ENCODE results near the gene SPTSSA.
"Not testable (repeated sequence)": the region's sequence is repeated elsewhere in the genome, so short reads cannot be mapped to it uniquely, and the experiment has no call there.

The SPTSSA gene

DNA sequence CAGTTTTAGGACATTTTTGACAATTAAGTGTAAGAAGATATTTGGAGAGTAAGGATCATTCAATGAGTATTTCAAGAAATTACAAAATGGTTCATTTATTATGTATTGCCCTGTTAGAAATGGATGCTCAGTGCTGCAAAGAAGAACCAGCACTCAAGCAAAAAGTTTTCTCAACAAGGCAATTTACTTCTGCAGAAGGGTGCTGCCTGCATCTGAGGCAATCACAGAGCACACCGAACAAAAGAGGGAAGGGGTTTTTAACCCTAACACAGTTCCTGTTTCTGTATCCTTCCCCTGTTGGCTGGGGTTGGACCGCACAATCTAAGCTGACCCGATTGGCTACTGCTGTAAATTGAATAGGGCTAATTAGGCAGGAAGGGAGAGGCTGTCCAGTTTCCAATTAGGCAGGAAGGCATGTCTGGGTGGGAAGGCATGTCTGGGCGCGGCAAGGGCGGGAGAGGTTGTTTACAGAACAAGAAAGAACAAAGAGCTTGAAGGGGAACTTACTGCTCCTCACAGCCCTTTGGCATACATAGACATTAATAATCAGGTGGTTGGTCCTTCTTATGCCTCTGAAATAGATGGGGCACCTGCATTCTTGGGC, 41.4 kb downstream of the SPTSSA start:
- Mint-ChIP-seq H3K4me3 (no peak overlapping the region), H3K4me1 (no peaks in the 10 kb centered on the region), H3K9me3 (peaks cover 5% of the 10 kb centered on the region), H3K36me3 (no peaks in the 10 kb centered on the region), H3K27ac (no peak overlapping the region), H3K27me3 (peaks cover 1% of the 10 kb centered on the region)

DNA sequence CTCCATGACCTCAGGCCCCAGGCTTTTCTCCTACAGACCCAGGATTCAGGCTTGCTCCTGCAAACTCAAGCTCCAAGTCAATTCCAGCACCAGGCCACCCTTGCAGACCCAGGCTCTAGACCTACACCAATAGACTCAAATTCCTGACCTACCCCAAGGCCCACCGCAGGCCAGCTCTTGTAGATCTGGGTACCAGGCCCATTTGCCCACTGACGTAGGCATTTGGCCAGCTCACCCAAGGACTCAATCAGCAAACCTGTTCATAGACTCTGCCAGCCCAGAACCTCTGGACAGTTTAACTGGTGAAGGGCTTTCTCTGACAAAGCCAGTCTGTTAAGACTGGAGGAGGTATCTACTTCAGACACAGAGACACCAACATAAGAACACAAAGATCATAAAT, 52.3 kb downstream of the SPTSSA start:
- no peak overlapping the region for H3K27ac Mint-ChIP-seq
- H3K4me3 Mint-ChIP-seq = no peak overlapping the region
- no peaks in the 10 kb centered on the region for H3K9me3 Mint-ChIP-seq
- H3K27me3 Mint-ChIP-seq = no peaks in the 10 kb centered on the region
- H3K4me1 Mint-ChIP-seq = no peaks in the 10 kb centered on the region
- H3K36me3 Mint-ChIP-seq = no peaks in the 10 kb centered on the region

DNA sequence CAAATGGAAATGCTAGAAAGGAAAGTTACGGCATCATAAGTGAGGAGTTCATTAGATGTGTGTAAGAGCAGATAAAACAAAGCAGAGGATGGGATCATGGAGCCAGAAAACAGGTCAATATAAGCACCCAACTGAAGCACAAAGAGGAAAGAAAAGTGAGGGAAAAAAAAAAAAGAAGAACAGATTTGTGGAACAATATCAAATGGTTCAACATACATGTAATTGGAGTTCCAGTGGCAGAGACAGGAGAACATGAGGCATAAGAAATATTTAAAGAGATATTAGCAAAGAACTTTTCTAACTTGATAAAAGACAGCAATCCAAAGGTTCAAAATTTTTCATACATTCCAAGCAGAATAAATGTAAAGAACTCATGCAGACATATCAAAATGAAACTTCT, 54.1 kb downstream of the SPTSSA start:
- H3K4me3 Mint-ChIP-seq = no peak overlapping the region
- H3K9me3 Mint-ChIP-seq = no peaks in the 10 kb centered on the region
- H3K27ac Mint-ChIP-seq = no peak overlapping the region
- H3K4me1 Mint-ChIP-seq = no peaks in the 10 kb centered on the region
- no peaks in the 10 kb centered on the region for H3K36me3 Mint-ChIP-seq
- no peaks in the 10 kb centered on the region for H3K27me3 Mint-ChIP-seq

- H3K4me3 Mint-ChIP-seq = no peak overlapping the region
These were observed 57.6 kb downstream of the SPTSSA start for GRCh38 chr14:34404416-34404815.

DNA sequence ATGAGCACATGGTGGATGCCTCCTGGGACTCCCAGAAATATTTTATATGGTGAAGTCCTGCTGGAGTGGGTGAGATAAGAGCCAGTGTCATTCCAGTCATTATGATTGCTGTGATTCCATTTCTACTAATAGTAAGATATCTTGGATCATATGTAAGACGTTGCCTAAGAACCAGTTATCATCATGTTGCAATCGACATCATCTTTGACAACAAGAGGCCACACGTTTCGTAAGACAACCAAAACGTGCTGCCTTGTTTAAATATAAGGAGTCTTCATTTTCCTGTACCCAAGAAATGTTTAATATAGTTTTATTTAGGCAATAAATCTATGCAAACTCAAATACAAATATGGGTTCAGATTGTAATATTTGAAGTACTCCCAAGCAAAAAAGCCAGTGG, 58.4 kb downstream of the SPTSSA start:
- Mint-ChIP-seq H3K9me3 (no peaks in the 10 kb centered on the region), H3K27ac (no peak overlapping the region), H3K36me3 (no peaks in the 10 kb centered on the region), H3K4me3 (no peak overlapping the region), H3K27me3 (no peaks in the 10 kb centered on the region), H3K4me1 (no peaks in the 10 kb centered on the region)

More at GRCh38 chr14:34404416-34404815, 57.6 kb downstream of the SPTSSA start:
- Mint-ChIP-seq H3K9me3 (no peaks in the 10 kb centered on the region), H3K4me1 (no peaks in the 10 kb centered on the region), H3K36me3 (no peaks in the 10 kb centered on the region), H3K27me3 (no peaks in the 10 kb centered on the region), H3K27ac (no peak overlapping the region)

DNA sequence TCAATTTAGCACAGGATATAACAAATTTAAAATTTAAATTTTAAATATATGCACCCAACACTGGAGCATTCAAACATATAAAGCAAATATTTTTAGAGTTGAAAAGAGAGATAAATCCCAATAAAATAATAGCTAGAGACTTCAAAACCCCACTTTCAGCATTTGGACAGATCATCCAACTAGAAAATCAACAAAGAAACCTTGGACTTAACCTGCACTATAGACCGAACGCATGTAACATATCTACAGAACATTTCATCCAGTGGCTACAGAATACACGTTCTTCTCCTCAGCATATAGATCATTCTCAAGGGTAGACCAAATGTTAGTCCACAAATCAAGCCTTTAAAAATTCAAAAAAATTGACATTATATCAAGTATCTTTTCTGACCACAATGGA, 64.0 kb downstream of the SPTSSA start:
- Mint-ChIP-seq H3K9me3 (no peaks in the 10 kb centered on the region), H3K4me1 (no peaks in the 10 kb centered on the region), H3K27me3 (peaks cover 4% of the 10 kb centered on the region), H3K27ac (no peak overlapping the region), H3K36me3 (no peaks in the 10 kb centered on the region), H3K4me3 (no peak overlapping the region)

- peaks cover 13% of the 10 kb centered on the region for H3K9me3 Mint-ChIP-seq
- H3K4me3 Mint-ChIP-seq = no peak overlapping the region
- H3K27ac Mint-ChIP-seq = no peak overlapping the region
- no peaks in the 10 kb centered on the region for H3K4me1 Mint-ChIP-seq
- H3K27me3 Mint-ChIP-seq = peaks cover 20% of the 10 kb centered on the region
- peaks cover 2% of the 10 kb centered on the region for H3K36me3 Mint-ChIP-seq
These were observed 74.0 kb downstream of the SPTSSA start for GRCh38 chr14:34387974-34388516.

- H3K9me3 Mint-ChIP-seq = peaks cover 7% of the 10 kb centered on the region
- peaks cover 20% of the 10 kb centered on the region for H3K27me3 Mint-ChIP-seq
- H3K36me3 Mint-ChIP-seq = peaks cover 2% of the 10 kb centered on the region
- H3K27ac Mint-ChIP-seq = no peak overlapping the region
- no peaks in the 10 kb centered on the region for H3K4me1 Mint-ChIP-seq
- H3K4me3 Mint-ChIP-seq = no peak overlapping the region
These were observed 75.1 kb downstream of the SPTSSA start for GRCh38 chr14:34386865-34387485.

GRCh38 chr14:34385881-34386280, 76.2 kb downstream of the SPTSSA start:
- H3K9me3 Mint-ChIP-seq, H3K4me3 Mint-ChIP-seq, H3K36me3 Mint-ChIP-seq, H3K27ac Mint-ChIP-seq, H3K4me1 Mint-ChIP-seq: not testable (repeated sequence)
- H3K27me3 Mint-ChIP-seq = peaks cover 17% of the 10 kb centered on the region

DNA sequence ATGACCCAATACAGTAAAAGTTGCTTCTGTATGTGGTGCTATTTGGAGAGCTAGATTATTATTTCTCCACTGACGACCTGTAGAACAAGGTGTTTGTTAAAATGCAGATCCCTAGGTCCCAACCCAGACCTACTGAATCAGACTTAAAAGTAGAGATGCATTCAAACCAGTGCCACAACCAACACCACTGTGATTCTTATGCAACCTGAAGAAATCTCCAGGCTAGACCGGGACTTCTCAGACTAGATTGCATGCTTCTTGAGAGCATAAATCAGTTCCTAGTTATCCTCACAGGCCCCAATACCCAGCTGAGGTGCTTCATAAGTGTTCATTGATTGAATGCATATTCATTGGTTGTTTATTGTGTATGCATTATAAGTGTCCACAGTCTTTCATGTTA, 78.2 kb downstream of the SPTSSA start:
- Mint-ChIP-seq H3K27ac (no peak overlapping the region), H3K9me3 (no peaks in the 10 kb centered on the region), H3K4me1 (no peaks in the 10 kb centered on the region), H3K4me3 (no peak overlapping the region), H3K36me3 (no peaks in the 10 kb centered on the region), H3K27me3 (peaks cover 13% of the 10 kb centered on the region)
